H9 (cell line): ENCODE data around the gene APAF1. TPM values are rescaled to one million over a fixed set of nuclear protein-coding genes. Genes with fewer than 3 reads are reported as not detected.

Source experiments
- DNase-seq: peaks from one replicate; pipeline ENCODE4 v3.0.0-alpha.2; 2017
- H2AFZ ChIP-seq: one replicate; pipeline ENCODE4 v1.6.1; 2013; ENCODE audit warnings: mild to moderate bottlenecking, low read length, control low read depth, moderate library complexity
- H2AK5ac ChIP-seq: 2 replicates; pipeline ENCODE4 v1.6.1; 2013; ENCODE audit warnings: low read length, control low read depth, mixed read lengths; ENCODE audit not compliant: insufficient read length
- H2BK120ac ChIP-seq: one replicate; pipeline ENCODE4 v1.6.1; 2013; ENCODE audit warnings: low read depth, mild to moderate bottlenecking, low read length, control low read depth, inconsistent platforms; ENCODE audit not compliant: poor library complexity, severe bottlenecking
- H2BK12ac ChIP-seq: 2 replicates; pipeline ENCODE4 v1.6.1; 2013; ENCODE audit warnings: low read length, control low read depth, mixed read lengths, low read depth; ENCODE audit not compliant: insufficient read length
- H2BK15ac ChIP-seq: 2 replicates; pipeline ENCODE4 v1.6.1; 2013; ENCODE audit warnings: low read depth, low read length, control low read depth
- H2BK20ac ChIP-seq: one replicate; pipeline ENCODE4 v1.6.1; 2013; ENCODE audit warnings: low read depth, mild to moderate bottlenecking, low read length, control low read depth, inconsistent platforms; ENCODE audit not compliant: poor library complexity, severe bottlenecking
- H2BK5ac ChIP-seq: 2 replicates; pipeline ENCODE4 v1.6.1; 2013; ENCODE audit warnings: low read length, control low read depth, mixed read lengths; ENCODE audit not compliant: insufficient read length
- H3K14ac ChIP-seq: 2 replicates; pipeline ENCODE4 v1.6.1; 2013; ENCODE audit warnings: low read length, control low read depth; ENCODE audit not compliant: insufficient read depth
- H3K18ac ChIP-seq: 2 replicates; pipeline ENCODE4 v1.6.1; 2013; ENCODE audit warnings: low read depth, mild to moderate bottlenecking, mixed read lengths, low read length, control low read depth; ENCODE audit not compliant: insufficient read length
- H3K23ac ChIP-seq: 2 replicates; pipeline ENCODE4 v1.6.1; 2013; ENCODE audit warnings: low read length, control low read depth, mixed read lengths, low read depth; ENCODE audit not compliant: insufficient read length
- H3K23me2 ChIP-seq: 2 replicates; pipeline ENCODE4 v1.6.1; 2013; ENCODE audit warnings: low read depth, mild to moderate bottlenecking, mixed read lengths, low read length, control low read depth; ENCODE audit not compliant: insufficient read length, poor library complexity, severe bottlenecking
- H3K27ac ChIP-seq: 2 replicates; pipeline ENCODE4 v1.5.1; 2013; ENCODE audit warnings: low read length, control low read depth, mixed read lengths, low read depth; ENCODE audit not compliant: insufficient read length
- H3K27me3 ChIP-seq: 2 replicates; pipeline ENCODE4 v1.6.1; 2013; ENCODE audit warnings: low read length, control low read depth, inconsistent platforms; ENCODE audit not compliant: insufficient read depth
- H3K4ac ChIP-seq: 2 replicates; pipeline ENCODE4 v1.6.1; 2013; ENCODE audit warnings: low read depth, mild to moderate bottlenecking, control low read depth, inconsistent platforms, low read length, moderate library complexity
- H3K4me1 ChIP-seq: 2 replicates; pipeline ENCODE4 v1.6.1; 2013; ENCODE audit warnings: low read length, control low read depth, inconsistent platforms; ENCODE audit not compliant: insufficient read depth
- H3K4me2 ChIP-seq: 2 replicates; pipeline ENCODE4 v1.6.1; 2013; ENCODE audit warnings: low read length, control low read depth, mixed read lengths; ENCODE audit not compliant: insufficient read length, insufficient read depth
- H3K56ac ChIP-seq: 2 replicates; pipeline ENCODE4 v1.6.1; 2013; ENCODE audit warnings: low read depth, mild to moderate bottlenecking, mixed read lengths, low read length, control low read depth; ENCODE audit not compliant: insufficient read length
- H3K79me1 ChIP-seq: 2 replicates; pipeline ENCODE4 v1.6.1; 2013; ENCODE audit warnings: low read depth, mild to moderate bottlenecking, moderate library complexity, low read length, control low read depth, inconsistent platforms; ENCODE audit not compliant: insufficient read depth, poor library complexity, severe bottlenecking
- H3K79me2 ChIP-seq: 2 replicates; pipeline ENCODE4 v1.6.1; 2013; ENCODE audit warnings: low read length, control low read depth, inconsistent platforms; ENCODE audit not compliant: insufficient read depth
- H3K9ac ChIP-seq: 2 replicates; pipeline ENCODE4 v1.6.1; 2013; ENCODE audit warnings: low read length, control low read depth, mixed read lengths; ENCODE audit not compliant: insufficient read length; ENCODE audit errors: extremely low read depth
- H3K9me3 ChIP-seq: one replicate; pipeline ENCODE4 v1.6.1; 2013; ENCODE audit warnings: low read depth, low read length, inconsistent platforms; ENCODE audit not compliant: control insufficient read depth
- H3T11ph ChIP-seq: one replicate; pipeline ENCODE4 v1.6.1; 2013; ENCODE audit warnings: mild to moderate bottlenecking, low read length, control low read depth, inconsistent platforms
- H4K20me1 ChIP-seq: one replicate; pipeline ENCODE4 v1.6.1; 2013; ENCODE audit not compliant: control insufficient read depth, insufficient read length, insufficient read depth
- H4K5ac ChIP-seq: 2 replicates; pipeline ENCODE4 v1.6.1; 2013; ENCODE audit warnings: low read depth, mild to moderate bottlenecking, mixed read lengths, low read length, control low read depth; ENCODE audit not compliant: insufficient read length
- H4K8ac ChIP-seq: replicated peaks from 2 replicates; pipeline ENCODE4 v1.6.1; 2013; ENCODE audit warnings: low read length, control low read depth, mixed read lengths, low read depth; ENCODE audit not compliant: insufficient read length
- H4K91ac ChIP-seq: 2 replicates; pipeline ENCODE4 v1.6.1; 2013; ENCODE audit warnings: low read depth, mild to moderate bottlenecking, moderate library complexity, mixed read lengths, low read length, control low read depth; ENCODE audit not compliant: insufficient read length
- H3K27ac Mint-ChIP-seq, 3 experiments: 2 replicates in 2 of 3; 3 replicates in 1 of 3; pipeline ENCODE4 v1.8.0; 2020 to 2021; ENCODE audit warnings: mixed read lengths in 3 of 3, mild to moderate bottlenecking in 1 of 3, moderate library complexity in 1 of 3
- H3K27me3 Mint-ChIP-seq: 2 replicates; pipeline ENCODE4 v1.8.0; 2021; ENCODE audit warnings: low read depth, mild to moderate bottlenecking, moderate library complexity, mixed read lengths
- H3K36me3 Mint-ChIP-seq, 3 experiments: 2 replicates in 2 of 3; 3 replicates in 1 of 3; pipeline ENCODE4 v1.8.0; 2020 to 2021; ENCODE audit warnings: low read depth in 3 of 3, mixed read lengths in 3 of 3; ENCODE audit not compliant: insufficient read depth in 1 of 3
- H3K4me1 Mint-ChIP-seq, 2 experiments: 2 replicates each; pipeline ENCODE4 v1.8.0; 2020; ENCODE audit warnings: mixed read lengths in 2 of 2
- H3K4me3 Mint-ChIP-seq, 2 experiments: 2 replicates in 1 of 2; 3 replicates in 1 of 2; pipeline ENCODE4 v1.8.0; 2020 to 2021; ENCODE audit warnings: mild to moderate bottlenecking in 2 of 2, mixed read lengths in 2 of 2, moderate library complexity in 1 of 2
- H3K9me3 Mint-ChIP-seq, 2 experiments: 2 replicates in 1 of 2; 3 replicates in 1 of 2; pipeline ENCODE4 v1.8.0; 2020; ENCODE audit warnings: mild to moderate bottlenecking in 2 of 2, mixed read lengths in 2 of 2, moderate library complexity in 1 of 2
- WGBS: extraction: QIAGEN DNeasy Blood & Tissue Kit; methylation state at CpG from one replicate; pipeline ENCODE4 v1.1.7; 2013; ENCODE audit warnings: missing lambda C conversion rate, low lambda C conversion rate, mixed read lengths; ENCODE audit not compliant: insufficient read length; ENCODE audit errors: extremely low coverage; 5-methylcytosine and 5-hydroxymethylcytosine counted together
- total RNA-seq: library from RNA; stranded (reverse); gene quantifications from 2 replicates; pipeline ENCODE4 v1.2.1, GENCODE V29; 2021
- TF ChIP-seq, protein P1 (sequence below): fragments of 200-600 bp; sonication (generic); conservative IDR thresholded peaks from 3 replicates; pipeline ENCODE4 v1.8.0; 2021; ENCODE audit warnings: antibody characterized with exemption, mild to moderate bottlenecking

The APAF1 gene
- total RNA-seq, 1 experiment from 2014 or later = 16.5 TPM

DNA sequence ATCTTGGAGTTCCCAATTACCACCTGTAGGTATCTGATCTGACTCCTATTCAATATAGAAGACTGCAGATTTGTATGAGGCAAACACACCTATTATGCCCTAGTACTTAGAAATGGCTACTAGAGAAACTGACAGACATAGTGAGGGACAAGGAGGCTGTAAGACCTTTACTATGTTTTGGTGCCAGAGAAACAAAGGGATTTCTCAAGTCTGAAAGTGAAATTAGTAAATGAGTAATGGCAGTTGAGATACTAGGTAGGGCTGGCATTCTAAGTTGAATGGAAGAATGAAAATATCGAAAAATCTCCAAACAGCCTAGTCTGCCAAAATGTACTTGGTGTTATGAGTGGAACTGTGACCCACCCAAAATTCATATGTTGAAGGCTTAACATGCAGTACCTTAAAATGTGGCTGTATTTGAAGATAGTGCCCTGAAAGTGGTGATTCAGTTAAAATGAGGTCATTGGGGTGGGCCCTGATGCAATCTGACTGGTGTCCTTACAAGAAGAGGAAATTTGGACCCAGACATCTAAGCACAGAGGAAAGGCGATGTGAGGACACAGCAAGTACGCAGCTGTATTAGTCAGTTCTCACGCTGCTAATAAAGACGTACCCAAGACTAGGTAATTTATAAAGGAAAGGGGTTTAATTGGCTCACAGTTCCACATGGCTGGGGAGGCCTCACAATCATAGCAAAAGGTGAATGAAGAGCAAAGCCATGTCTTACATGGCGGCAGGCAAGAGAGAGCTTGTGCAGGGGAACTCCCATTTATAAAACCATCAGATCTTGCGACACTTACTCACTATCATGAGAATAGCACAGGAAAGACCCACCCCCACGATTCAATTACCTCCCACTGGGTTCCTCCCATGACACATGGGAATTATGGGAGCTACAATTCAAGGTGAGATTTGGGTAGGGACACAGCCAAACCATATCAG is 127.0 kb downstream of the APAF1 start:
- H2BK15ac ChIP-seq = no peak overlapping the region
- no peak overlapping the region for H3K4me2 ChIP-seq
- DNase-seq = no peak
- H2BK12ac ChIP-seq = no peak overlapping the region
- no peak overlapping the region for H3K18ac ChIP-seq
- H4K91ac ChIP-seq = no peak overlapping the region
- H2BK120ac ChIP-seq = no peak overlapping the region
- H2BK20ac ChIP-seq = no peak overlapping the region
- no peak overlapping the region for H2BK5ac ChIP-seq
- Mint-ChIP-seq H3K27me3 (no peaks in the 10 kb centered on the region), H3K27ac (no peak overlapping the region; a peak in 1 of 7 replicates), H3K36me3 (peaks cover 6 to 9% (median 7%) of the 10 kb centered on the region in 3 experiments; a peak in 6 of 7 replicates), H3K9me3 (peaks cover 0 to 9% of the 10 kb centered on the region in 2 experiments; a peak in 4 of 5 replicates), H3K4me1 (no peaks in the 10 kb centered on the region), H3K4me3 (no peak overlapping the region)
- no peaks in the 10 kb centered on the region for H3K4me1 ChIP-seq
- no peak overlapping the region for H3K9ac ChIP-seq
- H4K8ac ChIP-seq = no peak overlapping the region
- H3K9me3 ChIP-seq = no peaks in the 10 kb centered on the region
- no peak overlapping the region for H2AK5ac ChIP-seq
- H3T11ph ChIP-seq = no peak overlapping the region
- no peak overlapping the region for H3K14ac ChIP-seq
- no peak overlapping the region for H2AFZ ChIP-seq
- H3K79me1 ChIP-seq = no peaks in the 10 kb centered on the region
- no peaks in the 10 kb centered on the region for H3K23me2 ChIP-seq
- no peak overlapping the region for H3K27ac ChIP-seq
- H3K79me2 ChIP-seq = no peaks in the 10 kb centered on the region
- no CpG with 5 or more reads among the region's 8 CpGs for WGBS
- TF ChIP-seq, protein P1, sequence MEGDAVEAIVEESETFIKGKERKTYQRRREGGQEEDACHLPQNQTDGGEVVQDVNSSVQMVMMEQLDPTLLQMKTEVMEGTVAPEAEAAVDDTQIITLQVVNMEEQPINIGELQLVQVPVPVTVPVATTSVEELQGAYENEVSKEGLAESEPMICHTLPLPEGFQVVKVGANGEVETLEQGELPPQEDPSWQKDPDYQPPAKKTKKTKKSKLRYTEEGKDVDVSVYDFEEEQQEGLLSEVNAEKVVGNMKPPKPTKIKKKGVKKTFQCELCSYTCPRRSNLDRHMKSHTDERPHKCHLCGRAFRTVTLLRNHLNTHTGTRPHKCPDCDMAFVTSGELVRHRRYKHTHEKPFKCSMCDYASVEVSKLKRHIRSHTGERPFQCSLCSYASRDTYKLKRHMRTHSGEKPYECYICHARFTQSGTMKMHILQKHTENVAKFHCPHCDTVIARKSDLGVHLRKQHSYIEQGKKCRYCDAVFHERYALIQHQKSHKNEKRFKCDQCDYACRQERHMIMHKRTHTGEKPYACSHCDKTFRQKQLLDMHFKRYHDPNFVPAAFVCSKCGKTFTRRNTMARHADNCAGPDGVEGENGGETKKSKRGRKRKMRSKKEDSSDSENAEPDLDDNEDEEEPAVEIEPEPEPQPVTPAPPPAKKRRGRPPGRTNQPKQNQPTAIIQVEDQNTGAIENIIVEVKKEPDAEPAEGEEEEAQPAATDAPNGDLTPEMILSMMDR = no peak
- no peaks in the 10 kb centered on the region for H4K20me1 ChIP-seq
- H3K4ac ChIP-seq = no peak overlapping the region
- H3K23ac ChIP-seq = no peak overlapping the region
- H4K5ac ChIP-seq = no peak overlapping the region
- no peak overlapping the region for H3K56ac ChIP-seq
- no peaks in the 10 kb centered on the region; the same call in 1 of the 2 replicates for H3K27me3 ChIP-seq
